Prostate gland (tissue), 2 donors: ENCODE data around the gene SPTAN1.

Experiments
- POLR2A ChIP-seq: fragments of 450-650 bp; IDR thresholded peaks from one replicate; pipeline ENCODE4 v1.6.1; 2016; ENCODE audit warnings: antibody characterized with exemption, mild to moderate bottlenecking
- TF ChIP-seq, protein P1 (sequence below), 4 experiments: fragments of 200-600 bp in 2 of 4; fragments of 450-650 bp in 2 of 4; sonication (generic) in 2 of 4; IDR thresholded peaks; 1 replicate in 3 of 4; 2 replicates in 1 of 4; pipeline ENCODE4 v1.5.1; 2016 to 2019; ENCODE audit warnings: antibody characterized with exemption in 4 of 4, mild to moderate bottlenecking in 2 of 4, moderate library complexity in 2 of 4

- no peak for TF ChIP-seq POLR2A
- TF ChIP-seq, protein P1, sequence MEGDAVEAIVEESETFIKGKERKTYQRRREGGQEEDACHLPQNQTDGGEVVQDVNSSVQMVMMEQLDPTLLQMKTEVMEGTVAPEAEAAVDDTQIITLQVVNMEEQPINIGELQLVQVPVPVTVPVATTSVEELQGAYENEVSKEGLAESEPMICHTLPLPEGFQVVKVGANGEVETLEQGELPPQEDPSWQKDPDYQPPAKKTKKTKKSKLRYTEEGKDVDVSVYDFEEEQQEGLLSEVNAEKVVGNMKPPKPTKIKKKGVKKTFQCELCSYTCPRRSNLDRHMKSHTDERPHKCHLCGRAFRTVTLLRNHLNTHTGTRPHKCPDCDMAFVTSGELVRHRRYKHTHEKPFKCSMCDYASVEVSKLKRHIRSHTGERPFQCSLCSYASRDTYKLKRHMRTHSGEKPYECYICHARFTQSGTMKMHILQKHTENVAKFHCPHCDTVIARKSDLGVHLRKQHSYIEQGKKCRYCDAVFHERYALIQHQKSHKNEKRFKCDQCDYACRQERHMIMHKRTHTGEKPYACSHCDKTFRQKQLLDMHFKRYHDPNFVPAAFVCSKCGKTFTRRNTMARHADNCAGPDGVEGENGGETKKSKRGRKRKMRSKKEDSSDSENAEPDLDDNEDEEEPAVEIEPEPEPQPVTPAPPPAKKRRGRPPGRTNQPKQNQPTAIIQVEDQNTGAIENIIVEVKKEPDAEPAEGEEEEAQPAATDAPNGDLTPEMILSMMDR (IDR thresholded peaks at IDR 0.05), result no peak
Measured at GRCh38 chr9:128627906-128628305, 75.5 kb downstream of the SPTAN1 start.
